Mesenteric fat pad (tissue), 1 donor: ENCODE measurements around the gene ZNF469. TPM values are rescaled to one million over a fixed set of nuclear protein-coding genes. Genes with fewer than 3 reads are reported as not detected.

ENCODE experiments used
- DNase-seq: peaks from one replicate; pipeline ENCODE4 v3.0.0-alpha.2; 2020; ENCODE audit warnings: low spot score
- total RNA-seq: library from RNA; stranded (reverse); fragmentation: NEBNext Ultra II Directional; extraction: Animal tissue kit (Norgen Biotek cat#: 25700); gene quantifications from one replicate; pipeline ENCODE4 v1.2.1, GENCODE V29; 2021
- donor health status: DM: yes; HTN: yes; CAD: no.

Gene ZNF469
- total RNA-seq, 1 donor from 2014 or later = 2.5 TPM

DNA sequence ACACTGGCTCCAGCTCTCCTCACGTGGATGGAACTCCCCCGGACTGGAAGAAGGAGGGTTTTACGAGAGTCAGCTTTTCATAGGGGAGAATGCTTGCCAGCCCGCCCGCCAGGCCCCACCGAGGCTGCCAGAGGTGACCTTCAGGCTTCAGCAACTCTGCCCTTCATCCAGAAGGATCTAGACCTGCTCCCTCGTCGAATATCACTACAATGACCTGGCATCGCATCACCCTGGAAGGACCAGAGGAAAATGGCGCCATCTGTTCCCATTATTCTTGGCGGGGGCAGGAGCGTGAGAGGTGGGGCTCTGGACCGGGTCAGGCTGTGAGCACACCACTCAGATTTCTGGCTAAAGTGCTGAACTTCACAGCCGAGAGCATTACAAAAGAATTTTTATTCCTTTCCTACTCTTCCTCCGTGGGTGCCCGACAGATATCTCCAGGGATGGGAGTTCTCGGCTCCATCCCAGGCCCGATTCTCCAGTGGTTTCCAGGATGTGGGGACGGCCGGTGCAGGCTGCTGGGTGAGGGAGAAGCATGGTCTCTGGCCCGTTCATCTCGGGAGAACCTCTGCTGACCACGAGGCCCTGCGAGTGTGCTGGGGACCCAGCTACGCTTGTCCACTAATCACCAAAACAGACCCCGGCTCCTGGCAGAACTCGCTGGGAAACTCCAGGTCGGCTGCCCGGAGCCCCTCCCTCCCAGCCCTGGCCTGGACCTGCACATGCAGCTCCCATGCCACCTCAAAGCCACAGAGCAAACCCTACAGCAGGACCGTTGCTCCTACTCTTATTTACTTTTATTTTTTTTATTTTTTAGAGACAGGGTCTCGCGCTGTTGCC is 36.8 kb upstream of the ZNF469 start:
- no peak for DNase-seq

DNA sequence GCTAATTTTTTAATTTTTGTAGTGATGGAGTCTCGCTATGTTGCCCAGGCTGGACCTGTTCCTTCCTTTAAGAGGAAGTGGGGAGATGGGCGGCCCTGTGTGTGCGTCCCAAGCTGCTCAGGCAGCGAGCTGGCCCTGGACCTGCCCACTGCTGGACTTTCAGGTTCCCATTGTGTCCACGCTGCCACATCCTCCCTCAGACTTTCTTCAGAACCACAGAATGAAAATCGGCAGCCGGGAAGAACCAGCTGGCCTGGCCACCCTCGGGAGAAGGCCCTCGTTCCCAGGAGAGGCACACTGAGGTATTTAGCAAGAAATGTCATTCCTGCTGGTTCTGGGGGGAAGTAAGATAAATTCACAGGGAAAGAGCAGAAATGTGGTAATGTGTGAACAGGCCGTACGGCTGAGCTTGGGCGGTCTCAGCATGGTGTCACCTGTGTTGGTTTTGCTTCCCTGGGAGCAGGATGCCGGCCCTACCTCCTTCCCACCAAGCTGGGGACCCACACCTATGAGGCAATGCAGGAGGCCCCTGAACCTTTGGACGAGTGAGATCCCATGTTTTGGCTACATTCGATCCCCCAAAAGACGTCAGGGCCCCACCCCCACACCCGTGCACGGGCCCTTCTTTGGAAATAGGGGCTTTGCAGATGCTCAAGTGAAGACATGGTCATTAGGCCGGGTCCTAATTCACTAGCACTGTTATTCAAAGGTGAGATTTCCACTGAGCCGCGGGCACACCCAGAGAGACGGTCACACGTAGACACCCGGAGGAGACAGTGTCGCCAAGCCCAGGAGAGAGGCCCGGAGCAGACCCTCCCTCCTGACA is 35.9 kb upstream of the ZNF469 start:
- DNase-seq = no peak

DNA sequence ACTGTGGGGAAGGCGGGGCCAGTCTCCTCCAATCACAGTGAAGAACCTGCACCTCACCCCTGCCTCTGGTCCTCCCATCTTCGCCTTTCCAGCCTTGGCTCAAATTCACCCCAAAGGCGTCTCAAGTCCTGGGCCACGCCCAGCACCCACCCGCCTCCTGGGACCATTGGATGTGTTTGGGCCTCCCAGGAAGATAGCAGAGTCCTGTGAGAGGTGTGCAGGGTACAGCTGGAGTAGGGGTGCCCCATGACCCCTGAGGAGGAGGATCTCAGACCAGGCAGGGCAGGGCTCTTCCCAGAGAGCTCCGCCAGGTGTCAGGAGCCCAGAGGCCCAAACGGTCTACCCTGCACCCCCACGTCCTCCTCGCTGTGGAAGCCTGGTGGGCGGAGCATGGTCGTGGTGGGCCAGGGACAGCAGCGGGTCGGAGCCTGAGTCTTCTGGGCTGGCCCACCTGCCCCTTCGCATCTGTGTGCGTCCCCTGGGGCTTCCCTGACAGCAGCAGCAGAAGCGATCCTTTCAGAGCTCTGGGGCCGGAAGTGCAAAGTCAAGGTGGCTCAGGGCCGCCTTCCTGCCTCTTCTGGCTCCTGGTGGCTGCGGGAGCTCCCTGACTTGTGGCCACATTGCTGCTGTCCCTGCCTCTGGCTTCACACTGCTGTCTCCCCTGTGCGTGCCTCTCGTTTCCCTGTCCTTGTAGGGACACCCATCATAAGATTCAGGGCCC is 34.9 kb upstream of the ZNF469 start:
- no peak for DNase-seq

DNA sequence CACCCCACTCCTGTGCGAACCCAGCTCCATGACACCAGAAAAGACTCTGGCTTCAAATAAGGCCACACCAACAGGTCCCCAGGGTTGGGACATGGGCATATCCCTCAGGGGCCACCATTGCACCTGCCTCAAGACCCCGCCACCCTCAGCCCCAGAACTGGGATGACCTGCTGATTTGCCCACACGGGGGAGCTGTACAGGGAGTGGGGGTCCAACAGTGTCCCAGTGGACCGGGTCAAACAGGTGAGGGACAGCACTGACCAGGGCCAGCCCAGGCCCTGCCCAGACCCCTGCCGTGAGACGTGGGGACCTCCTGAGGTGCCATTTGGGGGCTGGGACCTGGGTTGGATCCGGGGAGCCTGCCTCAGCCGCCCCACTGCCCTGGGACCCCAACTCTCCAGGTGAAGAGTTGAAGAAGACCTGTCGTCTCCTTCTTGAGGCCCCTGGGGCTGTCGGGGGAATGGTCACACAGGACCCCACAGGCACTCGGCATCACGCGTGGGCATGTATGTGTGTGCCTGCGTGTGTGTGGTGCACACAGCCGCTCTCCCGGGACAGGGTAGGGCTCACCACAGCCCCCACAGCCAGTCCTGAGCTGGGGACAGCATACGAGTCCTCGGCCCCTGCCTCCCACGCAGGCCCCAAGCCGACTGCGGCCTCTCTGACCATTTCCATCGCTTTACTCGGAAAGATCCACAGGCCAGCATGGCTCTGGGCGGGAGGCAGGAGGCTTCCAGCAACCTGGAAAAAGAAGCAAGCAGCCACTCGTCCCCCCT is 34.2 kb upstream of the ZNF469 start:
- DNase-seq = no peak

DNA sequence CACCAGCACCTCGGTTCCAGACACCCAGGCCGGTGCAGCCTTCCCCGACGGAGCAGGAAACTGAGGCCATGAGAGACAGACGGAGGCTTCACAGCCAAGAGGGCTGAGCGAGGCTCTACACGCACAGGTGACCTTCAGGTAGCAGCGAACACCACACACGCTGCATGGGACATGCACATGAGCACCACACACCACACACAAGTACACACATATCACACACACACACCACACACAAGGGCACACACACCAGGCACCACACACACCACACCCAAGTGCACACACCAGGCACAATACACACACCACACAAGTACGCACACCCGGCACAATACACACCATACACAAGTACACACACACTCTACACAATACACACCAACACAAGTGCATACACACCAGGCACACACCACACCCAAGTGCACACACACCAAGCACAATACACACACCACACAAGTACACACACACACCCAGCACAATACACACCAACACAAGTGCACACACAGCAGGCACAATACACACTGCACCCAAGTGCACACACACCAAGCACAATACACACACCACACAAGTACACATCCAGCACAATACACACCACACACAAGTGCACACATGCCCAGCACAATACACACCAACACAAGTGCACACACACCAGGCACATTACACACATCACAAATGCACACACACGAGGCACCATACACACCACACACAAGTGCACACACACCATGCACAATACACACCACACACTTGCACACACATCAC is 33.4 kb upstream of the ZNF469 start:
- DNase-seq = no peak

DNA sequence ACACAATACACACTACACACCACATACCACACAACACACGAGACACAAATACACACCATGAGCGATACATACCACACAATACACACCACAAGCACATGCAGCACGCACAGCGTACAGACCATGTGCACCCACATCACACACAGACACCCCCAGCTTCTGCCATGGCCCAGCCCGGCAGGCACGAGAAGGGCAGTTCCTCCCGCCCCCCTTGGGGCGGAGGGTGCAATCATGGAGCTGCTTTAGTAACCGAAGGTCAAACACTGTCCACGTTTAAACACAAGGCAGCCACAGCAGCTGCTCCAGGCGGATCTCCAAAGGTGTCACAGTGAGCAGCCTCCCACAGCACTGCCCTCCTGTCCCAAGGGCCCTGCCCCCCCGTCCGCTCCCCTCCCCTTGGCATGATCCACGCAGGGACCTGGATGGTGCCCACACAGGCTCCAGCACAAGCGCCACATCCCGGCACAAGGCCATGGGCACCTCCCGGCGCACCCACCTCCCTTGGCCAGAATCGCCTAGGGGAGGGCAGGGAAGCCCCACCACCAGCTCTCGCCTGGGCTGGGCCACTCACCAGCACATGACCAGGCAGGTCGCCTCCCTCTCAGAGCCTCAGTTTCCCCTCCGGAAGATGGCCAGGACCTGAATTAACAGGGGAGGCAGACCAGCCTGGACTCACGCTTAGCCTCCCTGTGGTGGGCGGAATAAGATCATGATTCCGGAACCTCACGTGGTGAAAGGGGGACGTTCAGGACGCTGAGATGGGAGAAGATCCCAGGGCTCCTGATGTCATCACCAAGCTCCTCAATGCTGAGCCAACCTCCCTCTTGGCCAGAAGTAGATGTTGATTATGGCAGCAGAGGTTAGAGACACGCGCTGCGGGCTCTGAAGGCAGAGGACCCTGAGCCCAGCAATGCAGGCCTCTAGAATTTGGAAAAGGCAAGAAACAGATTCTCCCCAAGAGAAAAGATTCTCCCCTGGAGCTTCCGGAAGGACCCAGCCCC is 32.6 kb upstream of the ZNF469 start:
- DNase-seq = no peak

DNA sequence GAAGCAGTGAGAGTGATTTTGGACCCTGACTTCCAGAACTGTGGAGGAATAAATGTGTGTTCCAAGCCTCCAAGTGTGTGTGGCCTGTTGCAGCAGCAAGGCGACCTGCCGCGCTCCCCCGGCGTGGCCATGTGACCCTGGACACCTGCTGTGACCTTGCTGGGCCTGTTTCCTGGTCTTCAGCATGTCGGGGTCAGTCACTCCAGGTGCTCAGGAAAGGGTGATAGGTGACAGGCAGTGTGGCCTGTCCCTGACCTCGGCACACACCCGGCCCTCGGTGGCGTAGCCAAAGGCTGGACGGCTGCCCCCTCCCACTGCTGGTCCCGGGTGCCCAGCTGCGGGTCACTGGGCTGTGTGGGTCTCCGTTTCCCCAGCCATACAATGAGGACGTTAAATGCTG is 31.8 kb upstream of the ZNF469 start:
- DNase-seq = no peak

DNA sequence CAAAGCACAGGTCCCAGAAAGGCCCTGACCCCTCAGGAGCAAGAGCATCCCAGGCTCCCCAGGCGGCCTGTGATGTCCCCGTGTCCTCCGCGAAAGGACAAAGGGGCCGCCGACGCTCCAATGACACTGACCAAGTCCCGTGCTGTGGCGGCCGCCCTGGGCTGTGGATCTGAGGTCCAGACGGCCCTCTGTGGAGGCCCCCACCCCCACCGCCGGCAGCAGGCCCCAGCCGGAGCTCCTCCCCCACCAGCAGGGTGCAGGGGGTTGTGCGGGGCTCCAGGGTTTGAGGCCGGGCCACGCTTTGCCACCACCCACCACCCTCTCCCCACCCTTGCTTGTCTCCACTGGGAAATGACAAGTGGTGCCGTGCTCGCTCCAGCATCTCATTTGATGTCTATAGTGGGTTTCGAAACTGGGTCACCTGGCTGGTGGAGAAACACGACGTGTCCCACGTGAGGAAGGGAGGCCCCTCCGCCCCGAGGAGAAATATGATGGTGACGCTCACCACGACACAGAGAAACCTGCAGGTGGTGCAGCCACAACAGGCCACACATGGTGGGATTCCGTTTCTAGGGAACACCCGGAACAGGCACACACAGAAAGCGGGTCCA is 31.2 kb upstream of the ZNF469 start:
- no peak for DNase-seq

DNA sequence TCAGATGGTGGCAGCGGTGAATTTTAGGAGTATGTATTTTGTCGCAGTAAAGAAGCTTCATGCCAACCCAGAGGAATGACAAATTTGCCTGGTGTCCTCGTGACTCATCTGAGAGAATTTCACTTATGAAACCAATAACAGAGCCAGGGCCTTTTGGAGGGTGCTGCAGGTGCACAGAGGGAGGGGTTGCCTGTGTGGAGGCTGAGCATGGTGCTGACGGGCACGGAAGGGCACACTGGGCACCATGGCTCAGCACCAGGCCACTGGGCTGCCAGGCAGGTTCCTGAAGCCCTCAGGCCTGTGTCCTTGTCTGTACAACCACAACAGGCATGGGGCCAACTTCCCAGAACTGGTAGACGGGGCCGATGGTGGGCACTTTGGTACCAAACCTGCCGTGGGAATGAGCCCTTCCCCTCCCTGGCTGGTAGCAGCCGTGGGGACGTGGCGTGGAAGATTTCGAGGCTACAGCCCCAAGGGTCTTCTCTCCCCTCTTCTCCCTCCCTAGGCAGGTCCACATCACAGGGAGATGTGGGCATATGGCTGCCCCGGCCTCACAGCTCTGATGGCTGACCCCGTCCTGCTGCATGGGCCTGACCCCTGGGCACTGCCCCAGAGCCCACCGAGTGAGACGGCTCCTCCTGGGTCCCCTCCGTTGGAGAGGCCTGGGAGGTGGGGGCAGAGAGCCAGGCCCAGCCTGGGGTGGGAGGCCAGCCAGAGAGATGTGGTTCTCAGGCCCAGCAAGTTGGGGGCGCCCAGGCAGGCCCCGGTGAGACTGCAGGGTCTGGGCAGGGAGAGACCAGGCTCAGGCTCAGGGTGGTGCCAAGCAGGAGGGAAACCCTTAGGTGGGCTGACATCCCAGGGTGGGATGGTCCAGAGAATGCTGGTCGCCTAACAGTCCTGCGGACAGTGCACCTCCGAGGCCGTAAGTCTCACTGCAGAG is 30.2 kb upstream of the ZNF469 start:
- no peak for DNase-seq

DNA sequence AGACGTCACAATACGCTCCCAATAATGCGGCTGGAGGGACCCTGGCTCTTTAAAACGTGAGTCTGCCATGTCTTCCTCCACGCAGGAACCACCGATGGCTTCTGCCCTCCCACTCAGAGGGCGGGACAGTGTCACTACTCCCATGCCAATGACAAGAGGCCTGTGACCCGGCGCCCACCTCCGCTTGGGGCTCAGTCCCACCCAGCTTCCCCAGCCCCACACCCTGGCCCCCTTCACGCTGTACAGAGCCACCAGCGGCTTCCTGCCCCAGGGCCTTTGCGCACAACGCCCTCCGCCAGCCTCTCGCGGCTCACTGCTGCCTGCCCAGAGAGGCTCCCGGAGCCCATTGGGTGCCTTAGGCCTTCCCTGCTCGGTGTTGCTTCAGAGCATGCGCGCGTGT is 29.5 kb upstream of the ZNF469 start:
- DNase-seq = no peak

DNA sequence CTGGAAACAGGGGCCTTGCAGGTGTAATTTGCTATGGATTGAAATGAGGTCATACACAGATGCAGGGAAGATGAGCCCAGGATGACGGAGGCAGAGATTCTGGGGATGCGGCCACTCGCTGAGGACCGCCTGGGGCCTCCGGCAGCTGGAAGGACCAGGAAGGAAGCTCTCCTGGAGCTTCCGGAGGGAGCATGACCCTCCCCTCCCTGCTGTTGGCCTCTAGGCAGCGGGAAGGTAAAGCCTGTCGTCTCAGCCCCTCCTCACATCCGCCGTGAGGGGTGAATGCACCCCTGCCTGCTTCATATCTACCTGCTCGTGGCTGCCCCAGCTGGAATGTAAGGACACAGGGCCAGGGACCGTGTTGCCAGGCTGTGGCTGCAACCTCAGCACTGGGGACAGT is 29.1 kb upstream of the ZNF469 start:
- DNase-seq = no peak

DNA sequence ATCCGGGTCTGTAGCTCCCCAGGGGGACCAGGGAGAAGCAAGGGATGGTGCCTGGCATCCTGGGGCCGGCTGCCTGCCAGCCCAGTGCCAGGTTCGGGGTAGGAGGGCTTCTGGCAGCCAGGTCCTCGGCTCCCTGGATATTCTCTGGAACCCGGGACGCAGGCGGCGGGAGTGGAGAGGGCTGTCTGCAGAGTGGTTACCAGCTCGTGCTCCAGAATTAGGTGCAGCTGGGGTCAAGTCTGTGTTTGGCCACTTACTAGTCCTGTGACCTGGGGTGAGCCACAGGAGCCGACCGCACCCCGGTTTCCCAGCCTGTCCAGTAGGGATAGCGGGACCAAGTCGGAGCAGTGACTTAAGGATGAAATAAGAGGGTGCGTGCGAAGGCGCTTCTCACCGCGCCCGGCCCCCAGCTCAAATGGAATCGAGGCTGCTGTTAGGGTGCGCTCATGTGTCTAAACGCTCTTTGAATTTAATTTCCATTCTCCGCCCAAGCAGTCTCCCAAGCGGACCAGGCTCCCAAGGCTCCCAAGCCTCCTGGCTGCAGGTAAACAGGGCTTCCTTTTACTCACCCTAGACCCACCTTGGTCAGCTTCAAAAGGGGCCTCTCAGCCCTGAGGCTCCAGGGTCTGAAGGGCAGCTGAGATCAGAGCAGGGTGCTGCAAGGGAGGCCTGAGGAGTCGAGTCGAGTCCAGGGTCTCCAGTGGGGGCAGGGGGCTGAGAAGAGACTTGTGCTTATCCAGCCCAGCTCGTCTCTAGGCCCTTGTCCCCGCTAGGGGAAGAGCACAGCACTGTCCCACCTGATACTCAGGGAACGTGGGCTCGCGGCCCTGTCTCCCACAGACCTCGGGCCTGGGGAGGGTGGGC is 28.3 kb upstream of the ZNF469 start:
- DNase-seq = no peak

DNA sequence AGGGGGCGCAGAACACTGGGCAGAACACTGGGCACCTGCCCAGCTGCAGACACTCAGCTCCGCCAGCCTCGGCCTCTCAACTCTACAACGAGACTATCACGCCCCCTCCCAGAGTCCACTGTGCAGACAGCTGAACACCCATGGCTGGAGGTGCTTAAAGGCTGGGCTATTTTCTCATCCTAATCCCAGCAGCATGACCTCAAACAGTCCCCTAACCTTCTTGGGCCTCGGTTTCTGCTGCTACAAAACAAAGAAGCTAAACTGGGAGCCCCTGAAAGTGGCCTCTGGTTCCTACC is 27.7 kb upstream of the ZNF469 start:
- no peak for DNase-seq

DNA sequence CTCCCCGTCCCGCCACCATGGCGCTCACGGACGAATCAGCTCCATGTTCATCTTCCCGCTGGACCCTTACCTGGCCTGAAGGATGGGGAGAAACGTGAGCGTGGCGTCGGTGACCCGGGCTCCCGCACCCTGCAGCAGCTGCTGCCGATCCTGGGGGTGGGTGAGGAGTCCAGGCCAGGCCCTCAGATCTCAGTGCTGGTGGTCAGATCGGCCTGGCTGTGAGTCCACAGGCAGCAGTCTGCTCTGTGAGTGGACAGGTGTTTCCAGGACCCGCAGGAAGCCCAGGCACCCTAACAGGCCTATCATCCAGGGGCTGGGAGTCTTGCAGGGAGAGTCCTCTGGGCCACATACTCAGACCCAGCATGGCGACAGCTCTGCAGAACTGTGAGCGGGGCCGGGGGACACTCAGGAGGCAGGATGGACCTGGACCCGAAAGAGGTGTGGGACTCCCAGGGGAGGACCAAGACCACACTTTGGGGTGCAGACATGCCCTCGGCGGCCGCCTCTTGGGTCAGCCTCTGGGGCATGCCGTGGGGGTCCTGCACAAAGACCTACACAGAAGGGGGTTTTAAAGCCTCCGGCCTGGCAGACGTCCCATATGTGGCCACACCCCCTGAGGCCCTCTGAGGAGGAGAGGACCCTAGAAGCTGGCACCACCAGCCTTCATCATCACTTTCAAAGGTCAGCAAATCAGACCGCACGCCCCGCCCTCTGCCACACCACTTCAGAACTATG is 27.2 kb upstream of the ZNF469 start:
- DNase-seq = no peak

DNA sequence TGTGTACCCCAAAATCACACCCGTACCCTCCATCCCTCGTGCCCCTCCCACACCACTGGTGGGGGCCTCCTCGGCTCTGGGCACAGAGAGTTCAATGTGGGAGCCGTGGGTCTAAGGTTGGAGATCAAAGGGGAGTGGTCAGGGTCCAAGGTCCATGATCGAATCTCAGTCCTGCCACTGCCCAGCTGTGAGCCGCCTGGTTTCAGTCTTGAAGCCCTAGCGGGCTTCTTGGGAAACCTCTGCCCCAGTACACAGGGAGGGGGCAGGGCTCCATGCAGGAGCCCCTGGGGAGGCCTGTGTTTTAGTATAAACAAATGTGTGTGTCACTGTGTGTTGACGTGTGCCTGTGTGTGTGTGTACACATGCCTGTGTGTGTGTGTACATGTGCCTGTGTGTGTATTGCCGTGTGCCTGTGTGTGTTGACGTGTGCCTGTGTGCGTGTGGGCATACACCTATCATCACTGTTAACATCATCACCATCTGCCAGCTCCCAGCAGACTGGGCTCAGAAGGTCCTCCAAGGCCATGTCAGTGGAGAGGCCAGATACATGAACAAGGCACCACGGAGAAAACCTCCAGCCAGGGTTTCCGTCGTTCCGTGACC is 26.5 kb upstream of the ZNF469 start:
- DNase-seq = no peak
